SU-DHL-6 (cell line): ENCODE results near the gene LYSMD4.

ENCODE experiments used
- H2AFZ ChIP-seq: fragments of 200-600 bp; sonication (generic); 2 replicates; pipeline ENCODE4 v1.6.1; 2014; ENCODE audit warnings: low read depth, mild to moderate bottlenecking, moderate library complexity, mixed read lengths, antibody characterized with exemption, low read length; ENCODE audit not compliant: severe bottlenecking
- H3F3A ChIP-seq: fragments of 200-600 bp; shearing (Covaris generic); 2 replicates; pipeline ENCODE4 v1.6.0; 2016; ENCODE audit warnings: antibody characterized with exemption, mild to moderate bottlenecking; ENCODE audit not compliant: insufficient read depth
- H3K27ac ChIP-seq: fragments of 200-600 bp; sonication (generic); 2 replicates; pipeline ENCODE4 v1.5.1; 2016; ENCODE audit warnings: low read depth, mild to moderate bottlenecking, low read length, moderate library complexity, mixed read lengths
- H3K27me3 ChIP-seq: fragments of 200-600 bp; sonication (generic), shearing (Covaris generic); 2 replicates; pipeline ENCODE4 v1.6.0; 2014; ENCODE audit warnings: mild to moderate bottlenecking, low read length
- H3K36me3 ChIP-seq: fragments of 200-600 bp; sonication (generic); 2 replicates; pipeline ENCODE4 v1.6.1; 2014; ENCODE audit warnings: mild to moderate bottlenecking, low read length, mixed read lengths
- H3K4me2 ChIP-seq: fragments of 300-600, 200-600 bp; shearing (Covaris generic), sonication (generic); 2 replicates; pipeline ENCODE4 v1.6.0; 2014; ENCODE audit warnings: low read length, low read depth, mild to moderate bottlenecking; ENCODE audit not compliant: poor library complexity, severe bottlenecking
- H3K4me3 ChIP-seq: fragments of 200-600 bp; sonication (generic); 2 replicates; pipeline ENCODE4 v1.5.1; 2014; ENCODE audit warnings: antibody characterized with exemption, low read length, mild to moderate bottlenecking, mixed read lengths; ENCODE audit not compliant: insufficient read depth, poor library complexity, severe bottlenecking
- H3K79me2 ChIP-seq: fragments of 200-600 bp; sonication (generic); 2 replicates; pipeline ENCODE4 v1.6.1; 2014; ENCODE audit warnings: mild to moderate bottlenecking, low read length, moderate library complexity; ENCODE audit not compliant: insufficient read depth
- H3K9ac ChIP-seq: fragments of 200-600 bp; sonication (generic); 2 replicates; pipeline ENCODE4 v1.7.0; 2014; ENCODE audit warnings: mild to moderate bottlenecking, low read length
- H3K9me2 ChIP-seq: fragments of 200-600 bp; sonication (generic); replicated peaks from 2 replicates; pipeline ENCODE4 v1.6.1; 2014; ENCODE audit warnings: low read length; ENCODE audit not compliant: insufficient read depth
- H3K9me3 ChIP-seq: fragments of 200-600 bp; sonication (generic); 2 replicates; pipeline ENCODE4 v1.6.1; 2014; ENCODE audit warnings: low read length, mixed read lengths; ENCODE audit not compliant: insufficient read depth
- H4K20me1 ChIP-seq: fragments of 200-600 bp; sonication (generic); 2 replicates; pipeline ENCODE4 v1.6.1; 2014; ENCODE audit warnings: low read depth, mild to moderate bottlenecking, antibody characterized with exemption, low read length, moderate library complexity, mixed read lengths
- EZH2phosphoT487 ChIP-seq: fragments of 200-600 bp; sonication (generic), shearing (Covaris generic); conservative IDR thresholded peaks from 2 replicates; pipeline ENCODE4 v1.6.1; 2018; ENCODE audit warnings: mild to moderate bottlenecking, antibody characterized with exemption, low read length, moderate library complexity, mixed read lengths
- TF ChIP-seq, protein P1 (sequence below): fragments of 200-600 bp; sonication (generic); IDR thresholded peaks from one replicate; pipeline ENCODE4 v1.5.1; 2017; ENCODE audit warnings: antibody characterized with exemption, mild to moderate bottlenecking, low read length, moderate library complexity; ENCODE audit not compliant: insufficient read depth, poor library complexity, severe bottlenecking

The LYSMD4 gene

GRCh38 chr15:99712415-99712814 lies 20.8 kb downstream of the LYSMD4 start:
- no peaks in the 10 kb centered on the region for H4K20me1 ChIP-seq
- no peaks in the 10 kb centered on the region for H3K27me3 ChIP-seq
- H3F3A ChIP-seq = peaks cover 8% of the 10 kb centered on the region; the same call in 1 of the 2 replicates
- no peak overlapping the region for H3K27ac ChIP-seq
- H3K4me3 ChIP-seq = no peak overlapping the region
- peaks cover 4% of the 10 kb centered on the region; the same call in 1 of the 2 replicates for H3K36me3 ChIP-seq
- no peak overlapping the region for H3K4me2 ChIP-seq
- TF ChIP-seq EZH2phosphoT487 = no peak
- TF ChIP-seq, protein P1, sequence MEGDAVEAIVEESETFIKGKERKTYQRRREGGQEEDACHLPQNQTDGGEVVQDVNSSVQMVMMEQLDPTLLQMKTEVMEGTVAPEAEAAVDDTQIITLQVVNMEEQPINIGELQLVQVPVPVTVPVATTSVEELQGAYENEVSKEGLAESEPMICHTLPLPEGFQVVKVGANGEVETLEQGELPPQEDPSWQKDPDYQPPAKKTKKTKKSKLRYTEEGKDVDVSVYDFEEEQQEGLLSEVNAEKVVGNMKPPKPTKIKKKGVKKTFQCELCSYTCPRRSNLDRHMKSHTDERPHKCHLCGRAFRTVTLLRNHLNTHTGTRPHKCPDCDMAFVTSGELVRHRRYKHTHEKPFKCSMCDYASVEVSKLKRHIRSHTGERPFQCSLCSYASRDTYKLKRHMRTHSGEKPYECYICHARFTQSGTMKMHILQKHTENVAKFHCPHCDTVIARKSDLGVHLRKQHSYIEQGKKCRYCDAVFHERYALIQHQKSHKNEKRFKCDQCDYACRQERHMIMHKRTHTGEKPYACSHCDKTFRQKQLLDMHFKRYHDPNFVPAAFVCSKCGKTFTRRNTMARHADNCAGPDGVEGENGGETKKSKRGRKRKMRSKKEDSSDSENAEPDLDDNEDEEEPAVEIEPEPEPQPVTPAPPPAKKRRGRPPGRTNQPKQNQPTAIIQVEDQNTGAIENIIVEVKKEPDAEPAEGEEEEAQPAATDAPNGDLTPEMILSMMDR = no peak
- no peaks in the 10 kb centered on the region for H3K79me2 ChIP-seq
- no peak overlapping the region for H3K9ac ChIP-seq
- H3K9me3 ChIP-seq = no peaks in the 10 kb centered on the region
- H2AFZ ChIP-seq = no peak overlapping the region
- no peaks in the 10 kb centered on the region for H3K9me2 ChIP-seq

DNA sequence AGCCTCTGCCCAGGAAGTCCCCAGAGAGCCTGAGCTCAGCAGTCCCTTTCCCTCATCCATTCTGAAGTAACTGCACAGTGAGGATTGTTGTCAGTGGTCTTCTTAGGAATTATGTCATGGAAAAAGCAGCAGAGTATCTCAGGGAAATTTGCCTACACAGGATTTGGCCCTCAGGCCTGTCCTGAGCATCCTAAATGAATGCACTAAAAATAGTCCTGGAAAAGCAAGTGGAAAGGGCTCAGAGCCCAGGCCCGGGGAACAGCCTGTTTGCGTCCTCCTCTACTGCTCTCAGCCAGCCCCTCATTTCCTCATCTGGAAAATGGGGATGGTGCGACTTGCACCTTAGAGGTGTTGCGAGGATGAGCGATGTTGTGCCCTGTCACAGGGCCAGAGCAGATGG lies 21.6 kb downstream of the LYSMD4 start:
- no peaks in the 10 kb centered on the region for H3K9me2 ChIP-seq
- no peak overlapping the region for H3K27ac ChIP-seq
- TF ChIP-seq, protein P1 = no peak
- TF ChIP-seq EZH2phosphoT487 = no peak
- no peak overlapping the region for H3K4me3 ChIP-seq
- H3K9ac ChIP-seq = no peak overlapping the region
- no peak overlapping the region for H3K4me2 ChIP-seq
- H3K27me3 ChIP-seq = no peaks in the 10 kb centered on the region
- no peaks in the 10 kb centered on the region for H4K20me1 ChIP-seq
- no peaks in the 10 kb centered on the region for H3K9me3 ChIP-seq
- H2AFZ ChIP-seq = no peak overlapping the region
- no peaks in the 10 kb centered on the region for H3K79me2 ChIP-seq
- H3K36me3 ChIP-seq = peaks cover 4% of the 10 kb centered on the region; the same call in 1 of the 2 replicates
- peaks cover 8% of the 10 kb centered on the region; the same call in 1 of the 2 replicates for H3F3A ChIP-seq

DNA sequence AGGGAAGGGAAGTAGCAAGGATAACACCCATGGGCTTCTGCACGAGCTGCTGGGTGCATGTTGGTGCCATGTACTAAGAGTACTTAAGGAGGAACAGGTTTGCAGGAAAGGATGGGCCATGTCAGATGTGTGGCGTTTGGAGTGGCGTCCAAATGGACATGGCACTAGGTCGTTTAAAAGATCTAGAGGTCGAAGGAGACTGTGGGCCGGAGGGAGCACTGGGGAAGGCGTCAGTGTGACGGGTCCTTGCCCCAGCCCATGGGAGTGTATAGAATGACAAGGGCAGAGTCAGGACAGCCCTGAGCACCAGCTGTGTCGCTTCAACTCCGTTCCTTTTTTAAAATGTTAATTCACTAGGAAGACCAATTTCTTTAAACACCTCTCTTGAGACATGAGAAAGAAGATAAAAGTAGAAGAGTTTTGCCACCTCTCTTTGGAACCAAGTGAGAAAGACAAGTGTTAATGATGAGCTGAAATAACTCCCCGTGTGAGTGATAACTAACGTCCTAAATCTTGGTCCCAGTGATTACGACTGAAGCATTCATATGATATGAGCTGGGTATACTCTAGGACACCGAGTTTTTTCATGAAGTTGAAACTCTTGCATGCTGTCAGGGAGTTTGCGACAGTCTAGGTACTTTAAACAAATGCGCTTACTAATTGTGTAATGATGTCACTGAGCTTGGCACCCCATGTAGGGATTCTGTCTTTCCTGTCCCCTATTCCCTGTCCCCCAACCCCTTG lies 23.8 kb downstream of the LYSMD4 start:
- Histone ChIP-seq H3K9me2 (no peaks in the 10 kb centered on the region), H3K79me2 (no peaks in the 10 kb centered on the region), H2AFZ (no peak overlapping the region), H3K9ac (no peak overlapping the region), H3K4me3 (no peak overlapping the region), H3K36me3 (0 out of 2 replicates have a peak, but pooled peaks cover 4% of the 10 kb centered on the region), H4K20me1 (no peaks in the 10 kb centered on the region), H3K27ac (no peak overlapping the region), H3K4me2 (no peak overlapping the region), H3K27me3 (no peaks in the 10 kb centered on the region), H3F3A (peaks cover 5% of the 10 kb centered on the region; the same call in 1 of the 2 replicates), H3K9me3 (no peaks in the 10 kb centered on the region)
- no peak for TF ChIP-seq EZH2phosphoT487
- TF ChIP-seq, protein P1 = no peak
